Measurements from ENCODE around the gene HSD3B7. TPM values are rescaled to one million over a fixed set of nuclear protein-coding genes. Genes with fewer than 3 reads are reported as not detected.

The HSD3B7 gene
- total RNA-seq, 1 donor: 45.6 TPM

DNA sequence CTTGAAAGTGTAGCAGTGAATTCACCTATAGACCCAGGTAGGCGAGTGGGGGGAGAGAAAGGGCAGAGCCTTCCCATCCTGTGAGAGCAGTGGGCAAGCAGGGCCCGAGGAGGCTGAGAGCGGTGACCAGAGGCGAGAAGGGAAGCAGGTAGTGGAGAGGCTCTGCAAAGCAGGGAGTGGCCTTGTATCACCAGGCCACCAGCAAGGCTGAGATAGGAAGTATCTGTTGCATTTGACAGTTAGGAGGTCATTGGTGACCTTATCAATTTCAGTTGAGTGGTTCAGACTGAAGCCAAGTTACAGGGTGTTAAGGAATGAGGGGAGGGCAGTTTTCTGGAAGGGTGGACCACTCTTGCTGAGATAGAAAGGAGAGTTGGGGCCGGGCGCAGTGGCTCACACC, 10.7 kb upstream of the HSD3B7 start:
- H3K9me3 ChIP-seq (ENCODE audit: low read depth, low read length): no peaks in the 10 kb centered on the region
- no peak overlapping the region for H3K4me2 ChIP-seq (ENCODE audit: insufficient read depth, low read length)
- H3K79me2 ChIP-seq (ENCODE audit: insufficient read depth, low read length): peaks cover 2% of the 10 kb centered on the region
- H2AFZ ChIP-seq (ENCODE audit: low read length): no peak overlapping the region
- H3K4me1 ChIP-seq (ENCODE audit: insufficient read depth, low read length): no peaks in the 10 kb centered on the region
- H3K36me3 ChIP-seq (ENCODE audit: insufficient read depth, low read length): peaks cover 62% of the 10 kb centered on the region
- H4K20me1 ChIP-seq (ENCODE audit: insufficient read depth, low read length): peaks cover 8% of the 10 kb centered on the region
- no peaks in the 10 kb centered on the region for H3K27me3 ChIP-seq (ENCODE audit: insufficient read depth, low read length)
- DNase-seq (ENCODE audit: insufficient read length, low spot score, missing footprints): no peak
- no peak overlapping the region for H3K27ac ChIP-seq (ENCODE audit: low read depth, low read length)
- H3K4me3 ChIP-seq (ENCODE audit: insufficient read depth, low read length): no peak overlapping the region
- TF ChIP-seq, protein P1, sequence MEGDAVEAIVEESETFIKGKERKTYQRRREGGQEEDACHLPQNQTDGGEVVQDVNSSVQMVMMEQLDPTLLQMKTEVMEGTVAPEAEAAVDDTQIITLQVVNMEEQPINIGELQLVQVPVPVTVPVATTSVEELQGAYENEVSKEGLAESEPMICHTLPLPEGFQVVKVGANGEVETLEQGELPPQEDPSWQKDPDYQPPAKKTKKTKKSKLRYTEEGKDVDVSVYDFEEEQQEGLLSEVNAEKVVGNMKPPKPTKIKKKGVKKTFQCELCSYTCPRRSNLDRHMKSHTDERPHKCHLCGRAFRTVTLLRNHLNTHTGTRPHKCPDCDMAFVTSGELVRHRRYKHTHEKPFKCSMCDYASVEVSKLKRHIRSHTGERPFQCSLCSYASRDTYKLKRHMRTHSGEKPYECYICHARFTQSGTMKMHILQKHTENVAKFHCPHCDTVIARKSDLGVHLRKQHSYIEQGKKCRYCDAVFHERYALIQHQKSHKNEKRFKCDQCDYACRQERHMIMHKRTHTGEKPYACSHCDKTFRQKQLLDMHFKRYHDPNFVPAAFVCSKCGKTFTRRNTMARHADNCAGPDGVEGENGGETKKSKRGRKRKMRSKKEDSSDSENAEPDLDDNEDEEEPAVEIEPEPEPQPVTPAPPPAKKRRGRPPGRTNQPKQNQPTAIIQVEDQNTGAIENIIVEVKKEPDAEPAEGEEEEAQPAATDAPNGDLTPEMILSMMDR (IDR thresholded peaks at IDR 0.05; ENCODE audit: extremely low read depth, low read depth, low read length): no peak

DNA sequence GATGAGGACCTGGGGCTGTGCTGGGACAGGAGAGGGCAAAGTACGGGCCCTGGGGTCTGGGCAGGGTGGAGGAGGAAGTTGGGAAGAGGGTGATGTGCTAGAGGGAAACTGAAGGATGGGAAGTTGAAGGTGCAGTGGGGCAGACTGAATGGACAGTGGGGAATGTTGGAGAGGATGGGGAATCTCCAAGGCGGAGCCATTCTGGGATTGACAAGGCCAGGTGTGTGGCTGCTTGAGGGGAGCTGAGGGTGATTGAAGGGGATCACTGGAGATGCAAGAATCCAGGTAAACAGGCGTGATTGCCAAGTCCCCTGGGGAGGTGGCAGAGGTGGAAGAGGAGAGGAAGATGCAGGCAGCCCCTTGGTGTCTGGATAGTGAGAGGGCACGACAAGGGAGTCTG, 8.5 kb upstream of the HSD3B7 start:
- Histone ChIP-seq H3K27ac (ENCODE audit: low read depth, low read length) (no peak overlapping the region), H3K27me3 (ENCODE audit: insufficient read depth, low read length) (no peaks in the 10 kb centered on the region), H3K9me3 (ENCODE audit: low read depth, low read length) (no peaks in the 10 kb centered on the region), H3K79me2 (ENCODE audit: insufficient read depth, low read length) (peaks cover 2% of the 10 kb centered on the region), H3K4me3 (ENCODE audit: insufficient read depth, low read length) (no peak overlapping the region), H3K4me2 (ENCODE audit: insufficient read depth, low read length) (no peak overlapping the region), H3K36me3 (ENCODE audit: insufficient read depth, low read length) (peaks cover 53% of the 10 kb centered on the region), H3K4me1 (ENCODE audit: insufficient read depth, low read length) (no peaks in the 10 kb centered on the region), H4K20me1 (ENCODE audit: insufficient read depth, low read length) (peaks cover 5% of the 10 kb centered on the region), H2AFZ (ENCODE audit: low read length) (no peak overlapping the region)
- no peak for DNase-seq (ENCODE audit: insufficient read length, low spot score, missing footprints)
- TF ChIP-seq, protein P1 (IDR thresholded peaks at IDR 0.05; ENCODE audit: extremely low read depth, low read depth, low read length): no peak

DNA sequence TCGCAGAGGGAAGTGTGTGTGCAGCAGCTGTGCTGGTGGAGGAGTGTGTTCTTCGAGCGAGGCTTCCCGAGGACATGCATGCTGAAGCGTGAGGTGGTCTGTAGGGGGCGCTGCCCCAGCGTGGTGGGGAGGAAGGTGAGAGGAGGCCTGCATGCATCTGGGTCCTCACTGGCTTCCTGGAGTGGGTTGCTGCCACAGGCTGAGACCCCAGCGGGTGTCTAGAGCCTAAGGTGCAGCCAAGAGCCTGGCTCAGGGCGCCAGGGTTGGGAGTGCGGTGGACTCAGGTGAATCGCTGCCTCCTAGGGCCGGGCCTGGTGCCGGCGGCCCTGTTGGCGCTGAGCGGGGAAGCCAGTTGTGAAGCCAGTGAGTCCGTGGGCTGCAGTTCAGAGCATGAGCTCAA, 7.5 kb upstream of the HSD3B7 start:
- H3K4me2 ChIP-seq (ENCODE audit: insufficient read depth, low read length): no peak overlapping the region
- no peaks in the 10 kb centered on the region for H3K9me3 ChIP-seq (ENCODE audit: low read depth, low read length)
- TF ChIP-seq, protein P1 (IDR thresholded peaks at IDR 0.05; ENCODE audit: extremely low read depth, low read depth, low read length): peak; percentile 40
- no peak for DNase-seq (ENCODE audit: insufficient read length, low spot score, missing footprints)
- H3K4me3 ChIP-seq (ENCODE audit: insufficient read depth, low read length): no peak overlapping the region
- H3K4me1 ChIP-seq (ENCODE audit: insufficient read depth, low read length): peaks cover under 1% of the 10 kb centered on the region
- no peaks in the 10 kb centered on the region for H3K27me3 ChIP-seq (ENCODE audit: insufficient read depth, low read length)
- no peak overlapping the region for H3K27ac ChIP-seq (ENCODE audit: low read depth, low read length)
- no peak overlapping the region for H2AFZ ChIP-seq (ENCODE audit: low read length)
- H4K20me1 ChIP-seq (ENCODE audit: insufficient read depth, low read length): peaks cover 5% of the 10 kb centered on the region
- peaks cover 47% of the 10 kb centered on the region for H3K36me3 ChIP-seq (ENCODE audit: insufficient read depth, low read length)
- H3K79me2 ChIP-seq (ENCODE audit: insufficient read depth, low read length): peaks cover 2% of the 10 kb centered on the region

DNA sequence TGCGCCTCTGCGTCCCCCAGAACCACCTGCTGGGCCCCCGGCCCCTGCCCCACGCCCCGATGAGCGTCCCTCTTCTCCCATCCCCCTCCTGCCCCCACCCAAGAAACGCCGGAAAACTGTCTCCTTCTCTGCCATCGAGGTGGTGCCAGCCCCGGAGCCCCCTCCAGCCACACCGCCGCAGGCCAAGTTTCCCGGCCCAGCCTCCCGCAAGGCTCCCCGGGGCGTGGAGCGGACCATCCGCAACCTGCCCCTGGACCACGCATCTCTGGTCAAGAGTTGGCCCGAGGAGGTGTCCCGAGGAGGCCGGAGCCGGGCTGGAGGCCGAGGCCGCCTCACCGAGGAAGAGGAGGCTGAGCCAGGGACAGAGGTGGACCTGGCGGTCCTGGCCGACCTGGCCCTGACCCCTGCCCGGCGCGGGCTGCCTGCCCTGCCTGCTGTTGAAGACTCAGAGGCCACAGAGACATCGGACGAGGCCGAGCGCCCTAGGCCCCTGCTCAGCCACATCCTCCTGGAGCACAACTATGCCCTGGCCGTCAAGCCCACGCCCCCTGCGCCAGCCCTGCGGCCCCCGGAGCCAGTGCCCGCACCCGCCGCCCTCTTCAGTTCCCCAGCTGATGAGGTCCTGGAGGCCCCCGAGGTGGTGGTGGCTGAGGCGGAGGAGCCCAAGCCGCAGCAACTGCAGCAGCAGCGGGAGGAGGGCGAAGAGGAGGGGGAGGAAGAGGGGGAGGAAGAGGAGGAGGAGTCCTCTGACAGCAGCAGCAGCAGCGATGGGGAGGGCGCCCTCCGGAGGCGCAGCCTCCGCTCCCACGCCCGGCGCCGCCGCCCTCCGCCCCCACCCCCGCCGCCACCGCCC, 5.6 kb upstream of the HSD3B7 start:
- TF ChIP-seq, protein P1 (IDR thresholded peaks at IDR 0.05; ENCODE audit: extremely low read depth, low read depth, low read length): no peak
- Histone ChIP-seq H3K4me2 (ENCODE audit: insufficient read depth, low read length) (no peak overlapping the region), H3K4me3 (ENCODE audit: insufficient read depth, low read length) (no peak overlapping the region), H4K20me1 (ENCODE audit: insufficient read depth, low read length) (peaks cover 5% of the 10 kb centered on the region), H3K36me3 (ENCODE audit: insufficient read depth, low read length) (peaks cover 35% of the 10 kb centered on the region), H3K27me3 (ENCODE audit: insufficient read depth, low read length) (no peaks in the 10 kb centered on the region), H2AFZ (ENCODE audit: low read length) (no peak overlapping the region), H3K9me3 (ENCODE audit: low read depth, low read length) (no peaks in the 10 kb centered on the region), H3K79me2 (ENCODE audit: insufficient read depth, low read length) (no peaks in the 10 kb centered on the region), H3K27ac (ENCODE audit: low read depth, low read length) (no peak overlapping the region), H3K4me1 (ENCODE audit: insufficient read depth, low read length) (peaks cover 6% of the 10 kb centered on the region)
- no peak for DNase-seq (ENCODE audit: insufficient read length, low spot score, missing footprints)
